Activated CD8-positive, alpha-beta memory T cell treated with anti-CD3 and anti-CD28 coated beads for 1 hour (primary cell): Measurements from ENCODE around the gene IL1RN.

Experiments used
- DNase-seq, 2 donors: peaks; one replicate each; pipeline ENCODE4 v3.0.0-alpha.2; 2020; ENCODE audit warnings: low read depth in 1 of 2; ENCODE audit errors: extremely low read depth in 1 of 2

Gene IL1RN

DNA sequence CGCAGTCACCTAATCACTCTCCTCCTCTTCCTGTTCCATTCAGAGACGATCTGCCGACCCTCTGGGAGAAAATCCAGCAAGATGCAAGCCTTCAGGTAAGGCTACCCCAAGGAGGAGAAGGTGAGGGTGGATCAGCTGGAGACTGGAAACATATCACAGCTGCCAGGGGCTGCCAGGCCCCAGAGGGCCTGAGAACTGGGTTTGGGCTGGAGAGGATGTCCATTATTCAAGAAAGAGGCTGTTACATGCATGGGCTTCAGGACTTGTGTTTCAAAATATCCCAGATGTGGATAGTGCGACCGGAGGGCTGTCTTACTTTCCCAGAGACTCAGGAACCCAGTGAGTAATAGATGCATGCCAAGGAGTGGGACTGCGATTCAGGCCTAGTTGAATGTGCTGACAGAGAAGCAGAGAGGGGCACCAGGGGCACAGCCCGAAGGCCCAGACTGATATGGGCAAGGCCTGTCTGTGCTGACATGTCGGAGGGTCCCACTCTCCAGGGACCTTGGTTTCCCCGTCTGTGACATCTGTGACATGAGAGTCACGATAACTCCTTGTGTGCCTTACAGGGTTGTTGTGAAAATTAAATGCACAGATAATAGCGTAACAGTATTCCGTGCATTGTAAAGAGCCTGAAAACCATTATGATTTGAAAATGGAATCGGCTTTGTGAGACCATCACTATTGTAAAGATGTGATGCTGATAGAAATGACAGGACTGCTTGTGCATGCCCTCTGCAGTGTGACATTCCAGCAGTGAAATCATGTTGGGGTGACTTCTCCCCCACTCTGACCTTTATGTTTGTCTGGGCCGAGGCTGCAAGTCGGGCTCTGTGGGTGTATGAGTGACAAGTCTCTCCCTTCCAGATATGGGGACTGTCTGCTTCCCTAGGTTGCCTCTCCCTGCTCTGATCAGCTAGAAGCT lies 510 bp downstream of the IL1RN start:
- DNase-seq, result no peak

- no peak for DNase-seq
Observed at GRCh38 chr2:113129519-113130078, 2.2 kb downstream of the IL1RN start.

GRCh38 chr2:113131352-113132185 lies 4.2 kb downstream of the IL1RN start:
- no peak for DNase-seq

DNA sequence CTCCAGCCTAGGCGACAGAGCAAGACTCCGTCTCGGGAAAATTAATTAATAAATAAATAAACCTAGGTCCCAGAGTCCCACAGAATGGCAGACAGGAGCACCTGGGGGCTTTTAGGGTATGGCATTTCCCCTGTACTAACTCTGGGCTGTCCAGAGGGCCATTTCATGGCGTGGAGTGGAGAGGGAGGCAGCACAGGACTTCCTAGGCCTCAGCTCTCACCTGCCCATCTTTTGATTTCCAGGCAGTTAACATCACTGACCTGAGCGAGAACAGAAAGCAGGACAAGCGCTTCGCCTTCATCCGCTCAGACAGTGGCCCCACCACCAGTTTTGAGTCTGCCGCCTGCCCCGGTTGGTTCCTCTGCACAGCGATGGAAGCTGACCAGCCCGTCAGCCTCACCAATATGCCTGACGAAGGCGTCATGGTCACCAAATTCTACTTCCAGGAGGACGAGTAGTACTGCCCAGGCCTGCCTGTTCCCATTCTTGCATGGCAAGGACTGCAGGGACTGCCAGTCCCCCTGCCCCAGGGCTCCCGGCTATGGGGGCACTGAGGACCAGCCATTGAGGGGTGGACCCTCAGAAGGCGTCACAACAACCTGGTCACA lies 5.1 kb downstream of the IL1RN start:
- DNase-seq, result no peak

DNA sequence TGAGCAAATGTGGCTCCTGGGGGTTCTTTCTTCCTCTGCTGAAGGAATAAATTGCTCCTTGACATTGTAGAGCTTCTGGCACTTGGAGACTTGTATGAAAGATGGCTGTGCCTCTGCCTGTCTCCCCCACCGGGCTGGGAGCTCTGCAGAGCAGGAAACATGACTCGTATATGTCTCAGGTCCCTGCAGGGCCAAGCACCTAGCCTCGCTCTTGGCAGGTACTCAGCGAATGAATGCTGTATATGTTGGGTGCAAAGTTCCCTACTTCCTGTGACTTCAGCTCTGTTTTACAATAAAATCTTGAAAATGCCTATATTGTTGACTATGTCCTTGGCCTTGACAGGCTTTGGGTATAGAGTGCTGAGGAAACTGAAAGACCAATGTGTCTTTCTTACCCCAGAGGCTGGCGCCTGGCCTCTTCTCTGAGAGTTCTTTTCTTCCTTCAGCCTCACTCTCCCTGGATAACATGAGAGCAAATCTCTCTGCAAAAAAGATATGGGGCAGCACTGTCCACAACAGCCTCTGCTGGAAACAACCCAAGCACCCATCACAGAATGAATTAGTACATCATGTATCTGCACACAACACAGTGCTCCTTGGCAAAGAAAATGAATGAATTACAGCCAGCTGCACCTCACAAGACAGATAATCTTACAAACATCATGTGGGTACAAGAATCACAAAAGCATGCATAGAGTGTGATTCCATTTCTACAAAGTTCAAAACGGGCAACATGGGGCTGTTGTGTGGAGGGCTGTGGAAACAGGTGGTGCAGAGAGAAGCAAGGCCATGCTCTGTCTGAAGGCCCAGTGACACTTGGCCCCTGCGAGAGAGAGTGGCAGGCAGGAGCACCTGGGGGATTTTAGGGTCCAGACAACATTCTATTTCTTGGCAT lies 6.6 kb downstream of the IL1RN start:
- no peak for DNase-seq

DNA sequence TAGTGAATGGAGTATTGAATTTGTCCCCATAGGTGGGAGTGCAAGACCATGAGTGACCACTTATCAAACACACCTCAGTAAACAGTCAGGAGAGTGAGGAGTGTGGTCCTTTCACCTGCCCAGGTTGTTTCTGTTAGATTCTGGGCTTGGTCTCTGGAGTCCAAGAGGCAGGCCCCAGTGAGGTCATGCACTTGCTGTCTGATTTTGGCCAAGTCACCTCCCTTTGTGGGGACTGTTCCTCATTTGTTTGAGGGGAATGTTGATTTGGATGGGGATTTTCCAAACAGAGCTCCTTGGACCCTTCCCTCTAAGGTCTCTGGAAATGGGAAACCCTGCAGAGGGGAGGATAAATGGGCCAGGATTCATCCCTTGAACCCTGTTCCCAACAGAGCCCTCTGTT lies 7.3 kb downstream of the IL1RN start:
- DNase-seq, result no peak

- no peak for DNase-seq
Observed at GRCh38 chr2:113135317-113135716, 7.9 kb downstream of the IL1RN start.

DNA sequence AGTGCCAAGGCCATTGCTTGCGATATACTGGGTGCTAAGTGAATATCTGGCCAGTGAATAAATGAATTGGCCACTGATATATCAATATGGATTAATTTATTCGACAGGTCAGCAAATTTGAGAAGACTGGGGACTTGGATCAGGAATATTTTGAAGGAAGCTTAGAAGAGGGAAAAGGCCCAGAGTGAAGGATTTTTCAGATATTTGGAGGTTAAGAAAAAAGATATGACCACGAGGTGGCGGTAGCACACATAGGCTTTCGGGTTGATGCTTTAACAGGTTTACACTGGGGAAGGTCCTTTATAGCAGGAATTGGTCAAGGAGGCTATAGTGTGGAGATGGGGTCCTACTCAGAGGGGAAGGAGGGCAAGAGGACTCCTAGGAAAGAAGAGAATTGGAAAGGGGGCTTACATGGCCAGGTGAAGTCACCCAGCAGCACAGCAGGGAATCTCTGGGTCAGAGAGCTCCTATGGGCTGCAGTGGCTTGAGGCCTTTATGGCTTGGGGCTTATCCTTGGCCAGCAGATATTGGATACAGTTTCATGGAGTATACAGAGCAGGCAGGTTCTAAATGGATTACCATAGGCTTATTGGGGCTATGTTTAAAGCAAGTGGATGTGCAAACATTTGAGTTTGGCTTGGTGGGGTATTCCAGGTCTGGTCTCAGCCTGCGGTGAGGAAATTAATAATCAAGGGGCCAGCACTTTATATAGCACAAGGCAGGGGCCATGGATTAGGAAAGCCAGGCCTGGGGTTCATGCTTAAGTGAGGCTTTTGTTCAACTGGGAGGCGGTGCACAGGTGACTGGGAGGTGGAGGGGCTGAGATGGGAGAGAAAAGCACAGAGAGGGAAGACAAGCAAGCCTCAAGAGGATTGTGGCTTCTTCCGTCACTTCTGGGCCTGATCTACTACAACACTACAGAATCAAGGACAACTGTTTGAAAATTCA lies 9.7 kb downstream of the IL1RN start:
- DNase-seq, result no peak

GRCh38 chr2:113137827-113138226 lies 10.4 kb downstream of the IL1RN start:
- no peak for DNase-seq

- no peak for DNase-seq
Observed at GRCh38 chr2:113138428-113139322, 11.3 kb downstream of the IL1RN start.

GRCh38 chr2:113141451-113141850 lies 14.1 kb downstream of the IL1RN start:
- DNase-seq, result no peak

- no peak for DNase-seq
Observed at GRCh38 chr2:113142290-113142689, 14.9 kb downstream of the IL1RN start.

- DNase-seq, result no peak
Observed at GRCh38 chr2:113144259-113144658, 16.9 kb downstream of the IL1RN start.

GRCh38 chr2:113148606-113149552 lies 21.5 kb downstream of the IL1RN start:
- DNase-seq, result no peak

GRCh38 chr2:113149553-113150257 lies 22.3 kb downstream of the IL1RN start:
- DNase-seq, result no peak

GRCh38 chr2:113150258-113150601 lies 22.8 kb downstream of the IL1RN start:
- no peak for DNase-seq
